BLaER1 (cell line): ENCODE results near the gene HYAL1.
"Not testable (repeated sequence)": the region's sequence is repeated elsewhere in the genome, so short reads cannot be mapped to it uniquely, and the experiment has no call there.

ENCODE experiments used
- H3K27ac ChIP-seq: shearing (Covaris generic); formaldehyde crosslinking; 2 replicates; pipeline ENCODE4 v1.8.1; 2022
- H3K27me3 ChIP-seq: shearing (Covaris generic); formaldehyde crosslinking; 2 replicates; pipeline ENCODE4 v1.8.1; 2022
- H3K36me3 ChIP-seq: shearing (Covaris generic); formaldehyde crosslinking; 2 replicates; pipeline ENCODE4 v1.8.1; 2022
- H3K4me1 ChIP-seq: shearing (Covaris generic); formaldehyde crosslinking; 2 replicates; pipeline ENCODE4 v1.8.1; 2022
- H3K4me2 ChIP-seq: shearing (Covaris generic); formaldehyde crosslinking; 2 replicates; pipeline ENCODE4 v1.8.1; 2022
- H3K4me3 ChIP-seq: shearing (Covaris generic); formaldehyde crosslinking; 2 replicates; pipeline ENCODE4 v1.8.1; 2022
- H3K9ac ChIP-seq: shearing (Covaris generic); formaldehyde crosslinking; 2 replicates; pipeline ENCODE4 v1.8.1; 2022
- H3K9me3 ChIP-seq: shearing (Covaris generic); formaldehyde crosslinking; 2 replicates; pipeline ENCODE4 v1.8.1; 2022
- H4K20me1 ChIP-seq: shearing (Covaris generic); formaldehyde crosslinking; 2 replicates; pipeline ENCODE4 v1.8.1; 2022
- Cebpa-rat ChIP-seq: shearing (Covaris generic); IDR thresholded peaks from 2 replicates; pipeline ENCODE4 v1.8.1; 2022

Gene HYAL1

DNA sequence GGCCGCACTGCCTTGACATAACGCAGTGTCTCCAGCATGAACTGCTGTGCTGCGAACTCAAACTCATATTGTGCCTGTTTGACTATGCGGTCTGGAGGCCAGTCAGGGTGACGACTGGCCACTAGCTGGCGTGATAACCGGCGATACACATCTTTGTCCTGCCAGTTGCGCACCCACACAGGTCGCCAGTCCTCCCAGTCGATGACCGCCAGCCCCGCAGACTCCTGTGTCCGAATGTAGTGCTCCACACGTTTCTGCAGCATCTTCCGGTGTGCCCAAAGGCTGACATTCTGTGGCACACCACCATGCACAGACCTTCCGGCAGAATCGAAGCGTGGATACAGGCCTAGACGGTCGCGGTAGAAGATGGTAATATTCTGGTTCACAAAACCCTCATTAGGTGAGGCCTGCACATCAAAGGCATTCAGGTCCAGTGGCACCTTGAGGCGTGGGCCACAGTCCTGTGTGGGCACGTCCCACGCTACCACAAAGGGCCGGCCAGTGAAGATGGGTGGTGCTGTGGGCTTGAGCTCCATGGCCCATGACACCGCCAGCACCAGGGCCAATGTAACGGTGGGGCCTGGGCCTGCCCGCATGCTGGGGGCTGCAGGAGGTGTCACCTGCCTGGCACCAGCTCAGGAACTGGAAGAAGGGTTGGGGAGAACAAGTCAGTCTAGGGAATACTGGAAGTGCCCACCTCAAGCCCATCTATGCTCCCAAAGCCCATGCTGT is 16.7 kb upstream of the HYAL1 start:
- Histone ChIP-seq H3K4me3 (peak overlapping the region; percentile 78), H3K27ac (peak overlapping the region; percentile 100), H4K20me1 (peaks cover 43% of the 10 kb centered on the region), H3K4me1 (peaks cover 67% of the 10 kb centered on the region), H3K9ac (peak overlapping the region; percentile 100), H3K27me3 (no peaks in the 10 kb centered on the region), H3K4me2 (peak overlapping the region; percentile 94), H3K36me3 (peaks cover 64% of the 10 kb centered on the region), H3K9me3 (no peaks in the 10 kb centered on the region)
- TF ChIP-seq Cebpa-rat: no peak

- peaks cover 48% of the 10 kb centered on the region for H4K20me1 ChIP-seq
- H3K4me1 ChIP-seq: peaks cover 66% of the 10 kb centered on the region
- H3K4me3 ChIP-seq: peak overlapping the region; percentile 78; the same call in 1 of the 2 replicates
- no peaks in the 10 kb centered on the region for H3K27me3 ChIP-seq
- no peaks in the 10 kb centered on the region for H3K9me3 ChIP-seq
- TF ChIP-seq Cebpa-rat: no peak
- H3K4me2 ChIP-seq: peak overlapping the region; percentile 94
- peaks cover 66% of the 10 kb centered on the region for H3K36me3 ChIP-seq
- 0 out of 2 replicates have a peak overlapping the region, but pooled peaks have one; percentile 100 for H3K27ac ChIP-seq
- peak overlapping the region; percentile 11; the same call in 1 of the 2 replicates for H3K9ac ChIP-seq
These were observed 16.0 kb upstream of the HYAL1 start for GRCh38 chr3:50319181-50319893.

DNA sequence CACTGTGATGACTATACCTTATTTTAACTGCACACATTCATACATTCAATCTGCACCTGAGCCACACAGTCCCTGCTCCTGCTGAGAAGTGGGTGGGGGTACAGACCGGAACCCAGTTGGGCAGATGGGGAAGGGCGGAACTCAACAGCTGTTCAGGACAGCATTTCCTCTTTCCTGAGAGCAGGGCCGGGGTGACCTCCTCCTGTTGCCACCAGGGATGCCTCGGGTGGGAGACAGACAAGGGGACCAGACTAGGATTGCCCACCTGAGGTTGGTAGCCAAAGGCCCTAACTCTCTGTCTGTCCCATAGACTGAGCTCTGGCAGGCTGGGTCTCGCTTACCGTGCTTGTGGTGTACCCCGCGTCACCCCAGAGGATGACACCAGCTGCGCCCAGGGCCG is 15.2 kb upstream of the HYAL1 start:
- Histone ChIP-seq H3K4me1 (peaks cover 59% of the 10 kb centered on the region), H3K36me3 (peaks cover 61% of the 10 kb centered on the region), H3K4me2 (peak overlapping the region; percentile 94), H3K27ac (no peak overlapping the region), H3K9me3 (no peaks in the 10 kb centered on the region), H3K27me3 (no peaks in the 10 kb centered on the region), H3K4me3 (peak overlapping the region; percentile 11; the same call in 1 of the 2 replicates), H4K20me1 (peaks cover 49% of the 10 kb centered on the region), H3K9ac (peak overlapping the region; percentile 11)
- no peak for TF ChIP-seq Cebpa-rat

DNA sequence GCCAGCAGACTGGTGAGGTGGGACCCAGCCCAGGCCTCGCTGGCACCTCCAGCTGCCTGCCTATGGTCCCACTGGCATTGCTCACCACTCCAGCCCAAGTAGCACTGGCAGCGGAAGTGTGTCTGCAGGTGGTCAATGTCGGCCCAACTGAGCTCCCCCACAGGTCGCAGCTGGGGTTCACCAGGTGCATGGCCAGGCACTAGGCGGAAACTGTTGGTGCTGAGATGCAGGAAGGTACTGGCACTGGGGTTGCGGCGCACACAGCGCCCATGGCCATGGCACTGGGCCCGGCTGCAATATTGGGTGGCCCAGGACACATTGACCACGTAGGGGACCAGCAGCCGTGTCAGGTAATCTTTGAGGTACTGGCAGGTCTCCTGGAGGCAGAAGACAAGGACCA is 14.8 kb upstream of the HYAL1 start:
- H3K9me3 ChIP-seq: no peaks in the 10 kb centered on the region
- H3K36me3 ChIP-seq: peaks cover 58% of the 10 kb centered on the region
- H3K27me3 ChIP-seq: no peaks in the 10 kb centered on the region
- no peak for TF ChIP-seq Cebpa-rat
- peak overlapping the region; percentile 44; the same call in 1 of the 2 replicates for H3K27ac ChIP-seq
- H4K20me1 ChIP-seq: peaks cover 49% of the 10 kb centered on the region
- peak overlapping the region; percentile 11 for H3K9ac ChIP-seq
- H3K4me1 ChIP-seq: peaks cover 55% of the 10 kb centered on the region
- H3K4me3 ChIP-seq: peak overlapping the region; percentile 11; the same call in 1 of the 2 replicates
- H3K4me2 ChIP-seq: peak overlapping the region; percentile 94

DNA sequence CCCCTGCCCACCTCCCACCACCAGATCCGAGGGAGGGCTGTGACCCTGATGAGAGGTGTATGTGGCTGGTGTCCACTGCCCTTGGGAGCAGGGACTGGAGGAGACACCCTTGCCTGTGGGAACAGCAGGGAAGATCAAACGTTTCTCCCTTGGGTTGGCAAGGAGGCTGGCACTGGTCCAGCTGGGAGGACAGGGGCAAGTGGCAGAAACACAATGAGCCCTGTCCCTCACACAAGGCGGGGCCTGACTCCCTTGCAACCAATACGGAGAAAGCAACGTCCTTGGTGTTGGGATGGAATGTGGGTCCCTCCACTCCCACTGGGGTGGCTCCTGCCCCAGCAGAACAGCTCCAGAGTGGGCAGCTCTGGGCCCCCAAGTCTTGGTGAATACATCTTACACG is 13.9 kb upstream of the HYAL1 start:
- TF ChIP-seq Cebpa-rat: no peak
- H3K9ac ChIP-seq: 0 out of 2 replicates have a peak overlapping the region, but pooled peaks have one; percentile 11

DNA sequence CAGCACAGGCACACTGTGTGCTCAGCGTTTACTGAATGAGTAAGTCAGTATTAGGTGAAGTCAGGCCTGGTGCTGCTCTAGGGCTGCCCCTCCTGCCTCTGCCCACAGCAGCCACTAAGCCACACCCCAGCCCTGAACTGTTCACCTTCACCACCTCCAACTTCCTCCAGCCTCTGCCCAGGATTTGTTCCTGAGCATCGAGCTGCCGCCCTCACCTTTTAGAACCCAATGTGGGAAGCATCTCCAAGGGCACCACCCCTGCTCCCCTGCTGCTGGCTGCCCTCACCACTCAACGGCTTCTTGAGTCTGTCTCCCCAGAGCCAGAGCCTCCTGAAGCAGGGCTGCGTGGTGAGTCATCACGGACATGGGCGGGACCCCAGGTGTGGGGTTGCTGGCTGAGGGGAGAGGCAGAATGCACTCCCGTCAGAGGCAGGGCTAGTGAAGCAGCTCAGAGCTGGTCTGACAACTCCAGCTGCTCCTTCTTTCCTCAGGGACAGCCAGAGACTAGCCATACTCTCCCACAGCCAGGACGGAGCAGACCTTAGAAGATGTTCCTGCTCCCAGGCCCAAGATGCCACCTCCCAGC is 13.4 kb upstream of the HYAL1 start:
- Histone ChIP-seq H4K20me1 (peaks cover 49% of the 10 kb centered on the region), H3K36me3 (peaks cover 58% of the 10 kb centered on the region), H3K27ac (peak overlapping the region; percentile 44), H3K4me2 (no peak overlapping the region), H3K9ac (no peak overlapping the region), H3K27me3 (no peaks in the 10 kb centered on the region), H3K4me1 (peaks cover 41% of the 10 kb centered on the region), H3K9me3 (no peaks in the 10 kb centered on the region), H3K4me3 (no peak overlapping the region)
- no peak for TF ChIP-seq Cebpa-rat

More for the DNA sequence above, 13.9 kb upstream of the HYAL1 start:
- peak overlapping the region; percentile 94 for H3K4me2 ChIP-seq
- H4K20me1 ChIP-seq: peaks cover 49% of the 10 kb centered on the region
- peaks cover 58% of the 10 kb centered on the region for H3K36me3 ChIP-seq
- no peaks in the 10 kb centered on the region for H3K9me3 ChIP-seq
- H3K27ac ChIP-seq: peak overlapping the region; percentile 44
- no peak overlapping the region for H3K4me3 ChIP-seq
- no peaks in the 10 kb centered on the region for H3K27me3 ChIP-seq
- peaks cover 46% of the 10 kb centered on the region for H3K4me1 ChIP-seq

DNA sequence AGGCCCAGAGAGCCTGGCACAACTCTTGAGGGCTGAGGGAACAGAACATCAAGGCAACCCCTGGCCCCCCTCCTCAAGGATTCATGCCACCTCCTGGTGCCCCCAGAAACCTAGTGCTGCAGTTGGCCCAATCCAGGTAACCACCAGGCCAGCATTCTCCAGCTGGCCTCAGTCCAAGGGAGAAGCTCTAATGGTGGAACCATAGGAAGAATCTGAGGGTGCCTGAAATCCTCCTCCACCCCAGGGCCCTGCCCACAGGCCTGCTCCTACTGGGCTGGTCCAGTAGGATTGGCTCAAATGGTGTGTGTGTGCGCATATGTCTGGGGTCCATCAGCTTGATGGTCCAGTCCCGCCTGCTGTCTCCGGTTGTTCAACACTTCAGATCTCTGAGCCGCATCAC is 11.4 kb upstream of the HYAL1 start:
- TF ChIP-seq Cebpa-rat: no peak
- Histone ChIP-seq H3K4me1 (peaks cover 33% of the 10 kb centered on the region), H3K4me2 (no peak overlapping the region), H3K27me3 (no peaks in the 10 kb centered on the region), H3K9ac (no peak overlapping the region), H3K36me3 (peaks cover 55% of the 10 kb centered on the region), H3K4me3 (no peak overlapping the region), H3K9me3 (peaks cover under 1% of the 10 kb centered on the region), H3K27ac (no peak overlapping the region), H4K20me1 (peaks cover 42% of the 10 kb centered on the region)

DNA sequence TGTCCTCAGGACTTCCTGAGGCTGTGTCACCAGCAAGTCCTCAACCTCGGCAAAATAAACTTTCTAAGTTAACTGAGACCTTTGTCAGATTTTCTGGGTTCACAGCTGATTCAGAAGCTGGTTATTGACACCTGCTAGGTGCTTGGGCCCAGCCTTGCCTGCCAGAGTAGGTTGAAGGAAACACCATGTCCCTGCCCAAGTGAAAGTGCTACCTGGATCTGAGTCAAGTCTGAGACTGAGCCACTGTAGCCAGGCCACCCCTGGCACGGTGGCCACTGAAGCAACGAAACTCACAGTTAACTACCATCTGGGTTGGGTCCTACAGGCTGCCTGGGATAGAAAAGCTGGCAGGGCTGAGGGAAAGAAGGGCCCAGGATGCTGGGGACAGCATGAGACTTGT is 11.0 kb upstream of the HYAL1 start:
- Histone ChIP-seq H3K27ac (no peak overlapping the region), H3K4me1 (peaks cover 28% of the 10 kb centered on the region), H3K4me2 (no peak overlapping the region), H3K36me3 (peaks cover 55% of the 10 kb centered on the region), H3K4me3 (no peak overlapping the region), H3K27me3 (no peaks in the 10 kb centered on the region), H3K9me3 (peaks cover 6% of the 10 kb centered on the region), H4K20me1 (peaks cover 37% of the 10 kb centered on the region), H3K9ac (no peak overlapping the region)
- TF ChIP-seq Cebpa-rat: no peak

DNA sequence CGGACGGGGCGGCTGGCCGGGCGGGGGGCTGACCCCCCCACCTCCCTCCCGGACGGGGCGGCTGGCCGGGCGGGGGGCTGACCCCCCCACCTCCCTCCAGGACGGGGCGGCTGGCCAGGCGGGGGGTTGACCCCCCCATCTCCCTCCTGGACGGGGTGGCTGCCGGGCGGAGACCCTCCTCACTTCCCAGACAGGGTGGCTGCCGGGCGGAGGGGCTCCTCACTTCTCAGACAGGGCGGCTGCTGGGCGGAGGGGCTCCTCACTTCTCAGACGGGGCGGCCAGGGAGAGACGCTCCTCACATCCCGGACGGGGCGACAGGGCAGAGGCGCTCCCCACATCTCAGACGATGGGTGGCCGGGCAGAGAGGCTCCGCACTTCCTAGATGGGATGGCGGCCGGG is 8.7 kb upstream of the HYAL1 start:
- H3K27me3 ChIP-seq, H3K4me1 ChIP-seq, H3K4me3 ChIP-seq: not testable (repeated sequence)

GRCh38 chr3:50304601-50305000 is 1.2 kb upstream of the HYAL1 start:
- H4K20me1 ChIP-seq: no peaks in the 10 kb centered on the region
- H3K4me2 ChIP-seq: no peak overlapping the region
- H3K4me3 ChIP-seq: no peak overlapping the region
- peaks cover 35% of the 10 kb centered on the region for H3K9me3 ChIP-seq
- no peak for TF ChIP-seq Cebpa-rat
- H3K4me1 ChIP-seq: peaks cover 9% of the 10 kb centered on the region
- no peaks in the 10 kb centered on the region for H3K27me3 ChIP-seq
- H3K9ac ChIP-seq: no peak overlapping the region
- H3K36me3 ChIP-seq: peaks cover 25% of the 10 kb centered on the region
- no peak overlapping the region for H3K27ac ChIP-seq

More for the DNA sequence above, 8.7 kb upstream of the HYAL1 start:
- not testable (repeated sequence) for H3K27ac ChIP-seq, H3K9ac ChIP-seq, H3K4me2 ChIP-seq
- H3K9me3 ChIP-seq: peaks cover 29% of the 10 kb centered on the region
- H4K20me1 ChIP-seq: peaks cover 15% of the 10 kb centered on the region
- H3K36me3 ChIP-seq: peaks cover 46% of the 10 kb centered on the region
